EL (cell line): ENCODE measurements around the gene PLA2G4D.

Experiments used
- DNase-seq: peaks from one replicate; pipeline ENCODE4 v3.0.0-alpha.2; 2016

PLA2G4D gene

GRCh38 chr15:42070279-42070975, 23.9 kb downstream of the PLA2G4D start:
- DNase-seq: no peak

- no peak for DNase-seq
These were observed 24.7 kb downstream of the PLA2G4D start for GRCh38 chr15:42069496-42070278.

- no peak for DNase-seq
These were observed 25.3 kb downstream of the PLA2G4D start for GRCh38 chr15:42069025-42069424.

GRCh38 chr15:42068601-42069000, 25.8 kb downstream of the PLA2G4D start:
- no peak for DNase-seq

GRCh38 chr15:42066764-42067415, 27.5 kb downstream of the PLA2G4D start:
- DNase-seq: no peak

GRCh38 chr15:42065468-42065867, 28.9 kb downstream of the PLA2G4D start:
- no peak for DNase-seq

- peak; percentile 14 for DNase-seq
These were observed 29.3 kb downstream of the PLA2G4D start for GRCh38 chr15:42065033-42065432.

GRCh38 chr15:42064271-42064670, 30.1 kb downstream of the PLA2G4D start:
- no peak for DNase-seq

- DNase-seq: no peak
These were observed 31.1 kb downstream of the PLA2G4D start for GRCh38 chr15:42063122-42063848.

GRCh38 chr15:42062284-42062806, 32.0 kb downstream of the PLA2G4D start:
- no peak for DNase-seq

GRCh38 chr15:42060797-42061196, 33.6 kb downstream of the PLA2G4D start:
- no peak for DNase-seq

GRCh38 chr15:42060477-42060763, 33.9 kb downstream of the PLA2G4D start:
- no peak for DNase-seq

- DNase-seq: peak; percentile 37
These were observed 34.5 kb downstream of the PLA2G4D start for GRCh38 chr15:42059661-42060476.

- no peak for DNase-seq
These were observed 35.6 kb downstream of the PLA2G4D start for GRCh38 chr15:42058791-42059190.

GRCh38 chr15:42057799-42058646, 36.3 kb downstream of the PLA2G4D start:
- no peak for DNase-seq

GRCh38 chr15:42056934-42057798, 37.2 kb downstream of the PLA2G4D start:
- peak; percentile 81 for DNase-seq

- DNase-seq: no peak
These were observed 40.4 kb downstream of the PLA2G4D start for GRCh38 chr15:42053914-42054313.

GRCh38 chr15:42053010-42053409, 41.4 kb downstream of the PLA2G4D start:
- no peak for DNase-seq

GRCh38 chr15:42050484-42051255, 43.7 kb downstream of the PLA2G4D start:
- DNase-seq: no peak
